GM12873 (cell line): ENCODE results near the gene PTPN5.
A peak's percentile ranks its signal among the peaks of the same experiment; 100 is the strongest.

Source experiments
- TF ChIP-seq, protein P1 (sequence below): IDR thresholded peaks from 2 replicates; pipeline ENCODE4 v1.5.1; 2012; ENCODE audit warnings: low read depth, mild to moderate bottlenecking, moderate library complexity, low read length, control low read depth; ENCODE audit not compliant: insufficient read depth; ENCODE audit errors: missing control alignments

The PTPN5 gene

DNA sequence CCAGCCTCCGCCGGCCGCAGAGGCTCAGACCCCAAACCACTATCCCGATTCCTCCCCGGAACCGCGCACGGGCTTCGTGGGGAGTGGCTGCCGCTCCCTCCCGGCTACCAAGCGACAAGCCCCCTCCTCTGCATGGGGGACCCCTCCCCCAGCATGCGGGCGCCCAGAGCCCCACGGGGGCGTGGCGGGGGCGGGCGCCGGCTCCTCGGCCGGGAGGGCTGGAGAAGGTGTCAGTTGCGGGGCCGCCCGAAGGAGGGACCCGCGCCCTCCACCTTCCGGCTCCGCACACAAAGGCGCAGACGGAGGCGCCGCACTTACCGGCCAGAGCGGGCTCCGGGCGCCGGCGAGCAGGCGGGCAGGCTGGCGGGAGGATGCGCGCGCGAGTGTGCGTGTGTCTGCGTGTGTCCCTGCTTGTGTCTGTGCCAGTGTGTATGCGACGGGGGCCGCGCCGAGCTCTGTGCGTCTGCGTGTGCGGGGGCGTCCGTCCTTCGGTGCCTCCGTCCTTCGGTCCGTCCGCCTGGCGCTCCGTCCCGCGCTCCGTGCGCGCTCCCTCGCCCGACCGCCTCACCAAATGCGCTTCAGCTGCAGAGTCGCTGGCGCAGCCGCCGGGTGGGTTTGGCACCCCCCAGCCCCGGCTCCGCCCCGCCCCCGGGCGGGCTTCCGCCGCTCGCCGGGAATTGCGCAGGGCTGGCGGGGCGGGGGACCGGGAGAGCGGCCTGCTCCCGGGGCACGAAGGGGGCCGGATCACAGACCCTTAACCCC is at the start of gene PTPN5:
Gene PTPN5, minus strand, starts transcription at position 592 of the 762 bp plus-strand sequence. CDS start 19,840 bp downstream, outside the sequence.
- TF ChIP-seq, protein P1, sequence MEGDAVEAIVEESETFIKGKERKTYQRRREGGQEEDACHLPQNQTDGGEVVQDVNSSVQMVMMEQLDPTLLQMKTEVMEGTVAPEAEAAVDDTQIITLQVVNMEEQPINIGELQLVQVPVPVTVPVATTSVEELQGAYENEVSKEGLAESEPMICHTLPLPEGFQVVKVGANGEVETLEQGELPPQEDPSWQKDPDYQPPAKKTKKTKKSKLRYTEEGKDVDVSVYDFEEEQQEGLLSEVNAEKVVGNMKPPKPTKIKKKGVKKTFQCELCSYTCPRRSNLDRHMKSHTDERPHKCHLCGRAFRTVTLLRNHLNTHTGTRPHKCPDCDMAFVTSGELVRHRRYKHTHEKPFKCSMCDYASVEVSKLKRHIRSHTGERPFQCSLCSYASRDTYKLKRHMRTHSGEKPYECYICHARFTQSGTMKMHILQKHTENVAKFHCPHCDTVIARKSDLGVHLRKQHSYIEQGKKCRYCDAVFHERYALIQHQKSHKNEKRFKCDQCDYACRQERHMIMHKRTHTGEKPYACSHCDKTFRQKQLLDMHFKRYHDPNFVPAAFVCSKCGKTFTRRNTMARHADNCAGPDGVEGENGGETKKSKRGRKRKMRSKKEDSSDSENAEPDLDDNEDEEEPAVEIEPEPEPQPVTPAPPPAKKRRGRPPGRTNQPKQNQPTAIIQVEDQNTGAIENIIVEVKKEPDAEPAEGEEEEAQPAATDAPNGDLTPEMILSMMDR, result no peak

DNA sequence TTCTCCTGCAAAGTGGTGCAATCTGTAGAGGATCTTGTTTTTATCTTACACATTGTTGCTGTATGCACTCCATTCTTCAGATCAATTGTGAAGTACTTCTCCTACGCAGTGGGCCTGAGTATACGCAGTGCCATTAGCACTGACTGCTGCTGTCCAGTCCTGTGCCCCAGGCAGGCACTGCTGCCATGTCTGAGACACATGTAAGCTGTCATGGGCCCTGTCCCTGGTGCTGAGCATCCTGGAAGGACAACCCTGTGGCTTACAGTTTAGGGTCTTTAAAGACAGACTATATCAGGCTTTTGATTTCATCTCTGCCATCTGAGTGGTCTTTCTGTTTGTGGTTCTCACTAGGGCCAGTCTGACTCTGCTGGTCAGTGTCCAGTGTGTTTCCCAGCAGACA is 44.8 kb upstream of the PTPN5 start:
- TF ChIP-seq, protein P1, result no peak

DNA sequence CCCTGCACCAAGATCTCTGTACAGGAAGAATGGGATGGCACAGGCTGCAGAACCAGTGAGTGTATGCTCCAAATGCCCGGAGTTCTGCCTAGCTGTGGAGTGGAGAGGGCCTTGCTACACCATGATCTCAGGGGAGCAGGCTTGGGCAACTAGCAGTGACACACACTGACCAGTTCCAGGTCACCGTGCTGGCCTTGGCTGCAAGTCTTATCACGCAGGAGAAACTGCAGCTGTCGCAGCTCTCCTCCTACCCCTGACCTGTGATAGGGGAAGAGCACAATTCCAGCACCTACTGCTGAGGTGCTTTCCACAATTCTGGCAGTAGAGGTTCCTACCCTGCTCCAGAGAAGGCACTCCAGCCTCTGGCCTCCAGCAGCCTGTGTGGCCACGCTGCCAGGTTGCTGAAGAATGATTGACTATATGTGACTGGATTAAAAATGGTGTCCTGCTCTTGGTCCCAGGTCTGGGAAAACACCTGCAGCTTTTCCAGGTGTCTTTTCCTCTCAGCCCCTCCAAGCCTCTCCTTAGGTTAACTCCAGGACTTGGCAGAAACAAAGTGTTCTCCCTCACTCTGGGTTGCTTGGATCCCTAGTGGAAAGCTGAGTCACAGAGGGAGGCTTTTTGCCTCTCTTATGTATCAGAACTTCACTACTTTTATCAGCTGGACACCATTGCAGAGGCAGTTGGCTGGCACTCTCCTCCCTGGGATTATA is 43.3 kb upstream of the PTPN5 start:
- TF ChIP-seq, protein P1, result no peak

DNA sequence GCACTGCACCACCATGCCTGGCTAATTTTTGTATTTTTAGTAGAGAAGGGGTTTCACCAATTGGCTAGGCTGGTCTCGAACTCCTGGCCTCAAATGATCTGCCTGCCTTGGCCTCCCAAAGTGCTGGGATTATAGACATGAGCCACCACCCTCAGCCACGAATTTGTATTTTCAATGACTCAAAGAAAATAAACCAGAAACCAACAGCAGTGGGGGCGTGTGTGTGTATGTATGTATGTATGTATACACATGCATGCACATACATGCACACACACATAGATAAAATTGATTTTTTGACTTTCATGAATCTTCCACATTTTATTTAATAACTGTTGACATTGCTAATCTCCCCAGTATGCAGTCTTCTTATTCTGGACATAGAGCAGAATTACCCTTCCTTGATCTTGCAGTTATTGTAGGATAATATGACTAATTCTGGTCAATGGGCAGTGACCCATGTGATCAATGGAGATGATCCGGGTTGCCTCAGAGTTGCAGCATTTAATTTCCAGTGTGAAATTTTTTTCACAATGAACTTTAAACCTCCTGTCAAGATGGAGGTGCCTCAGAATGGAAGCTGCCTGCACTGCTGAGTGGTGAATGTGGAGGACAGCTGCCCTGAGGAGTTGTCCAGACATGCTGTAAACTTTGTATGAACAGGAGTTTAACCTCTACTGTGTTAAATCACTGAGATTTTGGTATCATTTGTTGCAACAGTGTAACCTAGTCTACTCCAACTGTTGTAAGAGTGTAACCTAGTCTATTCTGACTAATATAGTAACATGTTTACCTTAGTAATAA is 12.8 kb upstream of the PTPN5 start:
- TF ChIP-seq, protein P1, result no peak

DNA sequence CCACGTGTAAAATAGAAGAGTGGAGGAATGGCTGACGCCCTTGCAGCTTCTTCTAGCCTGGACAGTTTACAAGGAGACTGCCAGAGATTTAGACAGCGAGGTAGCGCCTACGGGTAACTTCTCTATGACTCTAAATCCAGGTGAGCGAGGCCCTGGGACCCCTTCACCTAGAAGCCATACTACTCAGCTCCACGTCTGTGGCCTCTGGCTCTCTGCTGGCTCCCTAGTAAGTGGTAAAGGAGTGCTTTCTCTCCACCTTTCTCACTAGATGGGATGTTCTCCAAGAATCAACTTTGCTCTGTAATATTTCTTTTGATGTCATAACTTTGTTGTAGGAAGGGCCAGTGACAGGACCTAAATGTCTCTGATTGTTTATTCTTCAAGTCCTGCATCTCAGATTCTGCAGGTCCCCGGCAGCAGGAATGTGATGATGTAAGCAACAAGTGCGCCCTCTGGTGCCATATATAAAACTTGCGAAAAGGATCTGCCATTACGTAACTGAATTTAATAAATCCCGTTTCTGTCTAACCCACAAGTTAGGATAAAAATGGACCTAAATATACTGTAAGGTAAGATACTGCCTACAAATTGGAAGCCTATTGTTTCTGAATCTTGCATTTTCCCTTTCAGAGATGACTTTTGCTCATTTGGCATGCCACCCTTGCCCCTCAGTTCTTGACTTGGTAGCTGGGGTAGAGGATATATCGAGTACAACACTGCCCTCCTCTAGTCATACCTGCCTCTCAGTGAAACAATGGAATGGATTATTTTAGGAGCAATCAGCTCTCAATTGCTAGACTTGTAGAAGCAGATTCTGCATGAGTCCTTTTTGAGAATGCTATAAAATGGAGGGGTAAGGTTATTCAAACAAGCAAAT is 11.0 kb upstream of the PTPN5 start:
- TF ChIP-seq, protein P1, result peak; percentile 67

DNA sequence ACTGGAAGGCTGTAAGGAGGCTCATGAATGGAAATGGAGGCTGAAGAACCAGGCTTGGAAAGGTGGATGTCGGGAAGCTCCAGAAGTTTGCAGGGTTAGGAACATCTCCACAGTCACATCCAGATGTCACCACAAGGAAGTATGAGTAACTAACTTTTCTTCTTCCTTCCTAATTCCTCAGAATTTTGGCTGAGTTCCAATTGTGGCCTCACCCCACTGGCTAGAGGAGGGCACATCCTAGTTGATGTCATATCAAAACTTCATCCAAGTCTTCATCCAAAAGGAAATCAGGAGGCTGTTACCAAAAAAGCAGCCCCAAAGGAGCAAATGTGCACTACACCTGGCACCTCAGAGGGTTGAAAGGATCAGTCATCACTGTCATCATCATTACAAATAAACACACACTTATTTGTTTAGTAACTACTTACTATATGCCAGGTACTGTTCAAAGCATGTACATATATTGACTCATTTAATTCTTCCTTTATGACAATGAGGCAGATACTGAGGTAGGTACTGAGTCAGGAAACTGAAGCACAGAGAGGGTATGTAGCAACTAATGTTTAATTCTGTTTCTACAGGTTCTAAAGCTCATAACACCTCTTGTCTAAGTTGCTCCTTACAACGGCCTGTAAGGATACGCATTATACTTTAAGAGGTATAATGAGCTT is 7.3 kb upstream of the PTPN5 start:
- TF ChIP-seq, protein P1, result no peak
